H9 (cell line): Measurements from ENCODE around the gene TRIP6. TPM values are rescaled to one million over a fixed set of nuclear protein-coding genes. Genes with fewer than 3 reads are reported as not detected.
"Not testable (repeated sequence)": the region's sequence is repeated elsewhere in the genome, so short reads cannot be mapped to it uniquely, and the experiment has no call there.

ENCODE experiments used
- DNase-seq: peaks from one replicate; pipeline ENCODE4 v3.0.0-alpha.2; 2017
- H2AFZ ChIP-seq: one replicate; pipeline ENCODE4 v1.6.1; 2013; ENCODE audit warnings: mild to moderate bottlenecking, low read length, control low read depth, moderate library complexity
- H2AK5ac ChIP-seq: 2 replicates; pipeline ENCODE4 v1.6.1; 2013; ENCODE audit warnings: low read length, control low read depth, mixed read lengths; ENCODE audit not compliant: insufficient read length
- H2BK120ac ChIP-seq: one replicate; pipeline ENCODE4 v1.6.1; 2013; ENCODE audit warnings: low read depth, mild to moderate bottlenecking, low read length, control low read depth, inconsistent platforms; ENCODE audit not compliant: poor library complexity, severe bottlenecking
- H2BK12ac ChIP-seq: 2 replicates; pipeline ENCODE4 v1.6.1; 2013; ENCODE audit warnings: low read length, control low read depth, mixed read lengths, low read depth; ENCODE audit not compliant: insufficient read length
- H2BK15ac ChIP-seq: 2 replicates; pipeline ENCODE4 v1.6.1; 2013; ENCODE audit warnings: low read depth, low read length, control low read depth
- H2BK20ac ChIP-seq: one replicate; pipeline ENCODE4 v1.6.1; 2013; ENCODE audit warnings: low read depth, mild to moderate bottlenecking, low read length, control low read depth, inconsistent platforms; ENCODE audit not compliant: poor library complexity, severe bottlenecking
- H2BK5ac ChIP-seq: 2 replicates; pipeline ENCODE4 v1.6.1; 2013; ENCODE audit warnings: low read length, control low read depth, mixed read lengths; ENCODE audit not compliant: insufficient read length
- H3K14ac ChIP-seq: 2 replicates; pipeline ENCODE4 v1.6.1; 2013; ENCODE audit warnings: low read length, control low read depth; ENCODE audit not compliant: insufficient read depth
- H3K18ac ChIP-seq: 2 replicates; pipeline ENCODE4 v1.6.1; 2013; ENCODE audit warnings: low read depth, mild to moderate bottlenecking, mixed read lengths, low read length, control low read depth; ENCODE audit not compliant: insufficient read length
- H3K23ac ChIP-seq: 2 replicates; pipeline ENCODE4 v1.6.1; 2013; ENCODE audit warnings: low read length, control low read depth, mixed read lengths, low read depth; ENCODE audit not compliant: insufficient read length
- H3K23me2 ChIP-seq: 2 replicates; pipeline ENCODE4 v1.6.1; 2013; ENCODE audit warnings: low read depth, mild to moderate bottlenecking, mixed read lengths, low read length, control low read depth; ENCODE audit not compliant: insufficient read length, poor library complexity, severe bottlenecking
- H3K27ac ChIP-seq: 2 replicates; pipeline ENCODE4 v1.5.1; 2013; ENCODE audit warnings: low read length, control low read depth, mixed read lengths, low read depth; ENCODE audit not compliant: insufficient read length
- H3K27me3 ChIP-seq: 2 replicates; pipeline ENCODE4 v1.6.1; 2013; ENCODE audit warnings: low read length, control low read depth, inconsistent platforms; ENCODE audit not compliant: insufficient read depth
- H3K4ac ChIP-seq: 2 replicates; pipeline ENCODE4 v1.6.1; 2013; ENCODE audit warnings: low read depth, mild to moderate bottlenecking, control low read depth, inconsistent platforms, low read length, moderate library complexity
- H3K4me1 ChIP-seq: 2 replicates; pipeline ENCODE4 v1.6.1; 2013; ENCODE audit warnings: low read length, control low read depth, inconsistent platforms; ENCODE audit not compliant: insufficient read depth
- H3K4me2 ChIP-seq: 2 replicates; pipeline ENCODE4 v1.6.1; 2013; ENCODE audit warnings: low read length, control low read depth, mixed read lengths; ENCODE audit not compliant: insufficient read length, insufficient read depth
- H3K56ac ChIP-seq: 2 replicates; pipeline ENCODE4 v1.6.1; 2013; ENCODE audit warnings: low read depth, mild to moderate bottlenecking, mixed read lengths, low read length, control low read depth; ENCODE audit not compliant: insufficient read length
- H3K79me1 ChIP-seq: 2 replicates; pipeline ENCODE4 v1.6.1; 2013; ENCODE audit warnings: low read depth, mild to moderate bottlenecking, moderate library complexity, low read length, control low read depth, inconsistent platforms; ENCODE audit not compliant: insufficient read depth, poor library complexity, severe bottlenecking
- H3K79me2 ChIP-seq: 2 replicates; pipeline ENCODE4 v1.6.1; 2013; ENCODE audit warnings: low read length, control low read depth, inconsistent platforms; ENCODE audit not compliant: insufficient read depth
- H3K9ac ChIP-seq: 2 replicates; pipeline ENCODE4 v1.6.1; 2013; ENCODE audit warnings: low read length, control low read depth, mixed read lengths; ENCODE audit not compliant: insufficient read length; ENCODE audit errors: extremely low read depth
- H3K9me3 ChIP-seq: one replicate; pipeline ENCODE4 v1.6.1; 2013; ENCODE audit warnings: low read depth, low read length, inconsistent platforms; ENCODE audit not compliant: control insufficient read depth
- H3T11ph ChIP-seq: one replicate; pipeline ENCODE4 v1.6.1; 2013; ENCODE audit warnings: mild to moderate bottlenecking, low read length, control low read depth, inconsistent platforms
- H4K20me1 ChIP-seq: one replicate; pipeline ENCODE4 v1.6.1; 2013; ENCODE audit not compliant: control insufficient read depth, insufficient read length, insufficient read depth
- H4K5ac ChIP-seq: 2 replicates; pipeline ENCODE4 v1.6.1; 2013; ENCODE audit warnings: low read depth, mild to moderate bottlenecking, mixed read lengths, low read length, control low read depth; ENCODE audit not compliant: insufficient read length
- H4K8ac ChIP-seq: replicated peaks from 2 replicates; pipeline ENCODE4 v1.6.1; 2013; ENCODE audit warnings: low read length, control low read depth, mixed read lengths, low read depth; ENCODE audit not compliant: insufficient read length
- H4K91ac ChIP-seq: 2 replicates; pipeline ENCODE4 v1.6.1; 2013; ENCODE audit warnings: low read depth, mild to moderate bottlenecking, moderate library complexity, mixed read lengths, low read length, control low read depth; ENCODE audit not compliant: insufficient read length
- H3K27ac Mint-ChIP-seq, 3 experiments: 2 replicates in 2 of 3; 3 replicates in 1 of 3; pipeline ENCODE4 v1.8.0; 2020 to 2021; ENCODE audit warnings: mixed read lengths in 3 of 3, mild to moderate bottlenecking in 1 of 3, moderate library complexity in 1 of 3
- H3K27me3 Mint-ChIP-seq: 2 replicates; pipeline ENCODE4 v1.8.0; 2021; ENCODE audit warnings: low read depth, mild to moderate bottlenecking, moderate library complexity, mixed read lengths
- H3K36me3 Mint-ChIP-seq, 3 experiments: 2 replicates in 2 of 3; 3 replicates in 1 of 3; pipeline ENCODE4 v1.8.0; 2020 to 2021; ENCODE audit warnings: low read depth in 3 of 3, mixed read lengths in 3 of 3; ENCODE audit not compliant: insufficient read depth in 1 of 3
- H3K4me1 Mint-ChIP-seq, 2 experiments: 2 replicates each; pipeline ENCODE4 v1.8.0; 2020; ENCODE audit warnings: mixed read lengths in 2 of 2
- H3K4me3 Mint-ChIP-seq, 2 experiments: 2 replicates in 1 of 2; 3 replicates in 1 of 2; pipeline ENCODE4 v1.8.0; 2020 to 2021; ENCODE audit warnings: mild to moderate bottlenecking in 2 of 2, mixed read lengths in 2 of 2, moderate library complexity in 1 of 2
- H3K9me3 Mint-ChIP-seq, 2 experiments: 2 replicates in 1 of 2; 3 replicates in 1 of 2; pipeline ENCODE4 v1.8.0; 2020; ENCODE audit warnings: mild to moderate bottlenecking in 2 of 2, mixed read lengths in 2 of 2, moderate library complexity in 1 of 2
- CTCF ChIP-seq: fragments of 200-600 bp; sonication (generic); conservative IDR thresholded peaks from 3 replicates; pipeline ENCODE4 v1.8.0; 2021; ENCODE audit warnings: antibody characterized with exemption, mild to moderate bottlenecking
- WGBS: extraction: QIAGEN DNeasy Blood & Tissue Kit; methylation state at CpG from one replicate; pipeline ENCODE4 v1.1.7; 2013; ENCODE audit warnings: missing lambda C conversion rate, low lambda C conversion rate, mixed read lengths; ENCODE audit not compliant: insufficient read length; ENCODE audit errors: extremely low coverage; 5-methylcytosine and 5-hydroxymethylcytosine counted together
- total RNA-seq: library from RNA; stranded (reverse); gene quantifications from 2 replicates; pipeline ENCODE4 v1.2.1, GENCODE V29; 2021

The TRIP6 gene
- total RNA-seq, 1 experiment from 2014 or later, result 122 TPM

- H2BK120ac ChIP-seq, result no peak overlapping the region
- H3K23me2 ChIP-seq, result no peaks in the 10 kb centered on the region
- no peaks in the 10 kb centered on the region for H3K27me3 ChIP-seq
- H3K14ac ChIP-seq, result no peak overlapping the region
- no peak overlapping the region for H3K9ac ChIP-seq
- no peaks in the 10 kb centered on the region for H3K79me2 ChIP-seq
- no peaks in the 10 kb centered on the region for H3K79me1 ChIP-seq
- no peak overlapping the region for H3K56ac ChIP-seq
- H3K4ac ChIP-seq, result no peak overlapping the region
- Mint-ChIP-seq H3K27me3 (no peaks in the 10 kb centered on the region), H3K4me3 (no peak overlapping the region), H3K4me1 (0 out of 4 replicates have a peak, but pooled peaks cover 0 to 4% of the 10 kb centered on the region in 2 experiments), H3K36me3 (no peaks in the 10 kb centered on the region), H3K9me3 (no peaks in the 10 kb centered on the region; a peak in 2 of 5 replicates), H3K27ac (no peak overlapping the region)
- TF ChIP-seq CTCF, result no peak
- no peak overlapping the region for H4K91ac ChIP-seq
- no peaks in the 10 kb centered on the region for H4K20me1 ChIP-seq
- no peaks in the 10 kb centered on the region for H3K4me1 ChIP-seq
- H4K8ac ChIP-seq, result no peak overlapping the region
- H3K9me3 ChIP-seq, result no peaks in the 10 kb centered on the region
- no peak overlapping the region for H2AK5ac ChIP-seq
- H2BK20ac ChIP-seq, result no peak overlapping the region
- no peak for DNase-seq
- H3K23ac ChIP-seq, result no peak overlapping the region
- H3K18ac ChIP-seq, result no peak overlapping the region
- no peak overlapping the region for H2BK12ac ChIP-seq
- no peak overlapping the region for H4K5ac ChIP-seq
- no peak overlapping the region for H3T11ph ChIP-seq
- no peak overlapping the region for H3K4me2 ChIP-seq
- no peak overlapping the region for H2BK5ac ChIP-seq
- H2BK15ac ChIP-seq, result no peak overlapping the region
- no peak overlapping the region for H2AFZ ChIP-seq
- WGBS, result no CpG with 5 or more reads among the region's 5 CpGs
- H3K27ac ChIP-seq, result no peak overlapping the region
These were observed 41.3 kb downstream of the TRIP6 start for GRCh38 chr7:100908512-100908911.

GRCh38 chr7:100910443-100910842 is 43.3 kb downstream of the TRIP6 start:
- not testable (repeated sequence) for H3K4me1 Mint-ChIP-seq, H2BK120ac ChIP-seq, H3K23me2 ChIP-seq, H2BK15ac ChIP-seq, H3K4me3 Mint-ChIP-seq, DNase-seq, H4K91ac ChIP-seq, H3T11ph ChIP-seq, H3K23ac ChIP-seq, H3K27ac ChIP-seq, H2BK12ac ChIP-seq, H3K56ac ChIP-seq, H3K79me2 ChIP-seq, H3K79me1 ChIP-seq, H4K8ac ChIP-seq, H2AFZ ChIP-seq, H2BK5ac ChIP-seq, H3K4ac ChIP-seq, H3K9me3 Mint-ChIP-seq, H2AK5ac ChIP-seq, H3K4me2 ChIP-seq, H3K27me3 ChIP-seq, H3K4me1 ChIP-seq, H3K9me3 ChIP-seq, H2BK20ac ChIP-seq, H3K36me3 Mint-ChIP-seq, H3K18ac ChIP-seq, H4K20me1 ChIP-seq, H3K27me3 Mint-ChIP-seq, H3K14ac ChIP-seq, H4K5ac ChIP-seq, H3K9ac ChIP-seq, H3K27ac Mint-ChIP-seq
- no CpG with 5 or more reads among the region's 7 CpGs for WGBS
